HL-60 (cell line): ENCODE results near the gene RAB8B.

ENCODE experiments used
- DNase-seq, 2 experiments: peaks; one replicate each; pipeline ENCODE4 v3.0.0-alpha.2; 2010 to 2020; ENCODE audit warnings: low read depth in 1 of 2, low spot score in 1 of 2
- H3K27ac ChIP-seq: fragments of 250-450 bp; sonication (Bioruptor Pico); replicated peaks from 2 replicates; pipeline ENCODE4 v1.5.1; 2020; ENCODE audit warnings: mild to moderate bottlenecking, moderate library complexity
- H3K27me3 ChIP-seq: fragments of 250-450 bp; sonication (Bioruptor Pico); 2 replicates; pipeline ENCODE4 v1.5.1; 2021; ENCODE audit warnings: mild to moderate bottlenecking, moderate library complexity; ENCODE audit not compliant: insufficient read depth, poor library complexity, severe bottlenecking
- H3K4me3 ChIP-seq: replicated peaks from 2 replicates; pipeline ENCODE4 v1.5.1; 2011; ENCODE audit warnings: mild to moderate bottlenecking, control low read depth, low read length; ENCODE audit not compliant: insufficient read depth
- CTCF ChIP-seq: IDR thresholded peaks from one replicate; pipeline ENCODE4 v1.5.1; 2011; ENCODE audit warnings: low read length, control low read depth, inconsistent platforms; ENCODE audit not compliant: insufficient read depth
- GABPA ChIP-seq: IDR thresholded peaks from 2 replicates; pipeline ENCODE4 v1.6.1; 2012; ENCODE audit warnings: low read depth
- POLR2AphosphoS5 ChIP-seq: IDR thresholded peaks from 2 replicates; pipeline ENCODE4 v1.6.1; 2012; ENCODE audit warnings: low read depth
- SPI1 ChIP-seq: IDR thresholded peaks from 2 replicates; pipeline ENCODE4 v1.6.1; 2012; ENCODE audit warnings: low read depth, mild to moderate bottlenecking, borderline replicate concordance
- TF ChIP-seq, protein P1 (sequence below): IDR thresholded peaks from 2 replicates; pipeline ENCODE4 v1.6.1; 2012; ENCODE audit warnings: low read depth; ENCODE audit not compliant: insufficient replicate concordance

RAB8B gene

GRCh38 chr15:63277038-63277892 is 87.9 kb downstream of the RAB8B start, which contains the start of gene APH1B:
Gene APH1B (plus strand): TSS chr15:63277605. CDS start chr15:63277624, 19 bp downstream.
- Histone ChIP-seq H3K4me3 (peak within 1 kb of the TSS; percentile 70), H3K27me3 (no peaks in the 10 kb centered on the region), H3K27ac (peak within 1 kb of the TSS; percentile 79)
- peak; percentile 76 to 77 for DNase-seq
- TF ChIP-seq GABPA (no peak), SPI1 (no peak), CTCF (no peak), POLR2AphosphoS5 (peak; percentile 68; the same call in 1 of the 2 replicates)
- TF ChIP-seq, protein P1, sequence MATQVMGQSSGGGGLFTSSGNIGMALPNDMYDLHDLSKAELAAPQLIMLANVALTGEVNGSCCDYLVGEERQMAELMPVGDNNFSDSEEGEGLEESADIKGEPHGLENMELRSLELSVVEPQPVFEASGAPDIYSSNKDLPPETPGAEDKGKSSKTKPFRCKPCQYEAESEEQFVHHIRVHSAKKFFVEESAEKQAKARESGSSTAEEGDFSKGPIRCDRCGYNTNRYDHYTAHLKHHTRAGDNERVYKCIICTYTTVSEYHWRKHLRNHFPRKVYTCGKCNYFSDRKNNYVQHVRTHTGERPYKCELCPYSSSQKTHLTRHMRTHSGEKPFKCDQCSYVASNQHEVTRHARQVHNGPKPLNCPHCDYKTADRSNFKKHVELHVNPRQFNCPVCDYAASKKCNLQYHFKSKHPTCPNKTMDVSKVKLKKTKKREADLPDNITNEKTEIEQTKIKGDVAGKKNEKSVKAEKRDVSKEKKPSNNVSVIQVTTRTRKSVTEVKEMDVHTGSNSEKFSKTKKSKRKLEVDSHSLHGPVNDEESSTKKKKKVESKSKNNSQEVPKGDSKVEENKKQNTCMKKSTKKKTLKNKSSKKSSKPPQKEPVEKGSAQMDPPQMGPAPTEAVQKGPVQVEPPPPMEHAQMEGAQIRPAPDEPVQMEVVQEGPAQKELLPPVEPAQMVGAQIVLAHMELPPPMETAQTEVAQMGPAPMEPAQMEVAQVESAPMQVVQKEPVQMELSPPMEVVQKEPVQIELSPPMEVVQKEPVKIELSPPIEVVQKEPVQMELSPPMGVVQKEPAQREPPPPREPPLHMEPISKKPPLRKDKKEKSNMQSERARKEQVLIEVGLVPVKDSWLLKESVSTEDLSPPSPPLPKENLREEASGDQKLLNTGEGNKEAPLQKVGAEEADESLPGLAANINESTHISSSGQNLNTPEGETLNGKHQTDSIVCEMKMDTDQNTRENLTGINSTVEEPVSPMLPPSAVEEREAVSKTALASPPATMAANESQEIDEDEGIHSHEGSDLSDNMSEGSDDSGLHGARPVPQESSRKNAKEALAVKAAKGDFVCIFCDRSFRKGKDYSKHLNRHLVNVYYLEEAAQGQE: no peak

GRCh38 chr15:63277893-63278456 is 88.6 kb downstream of the RAB8B start:
- peak overlapping the region; percentile 70 for H3K4me3 ChIP-seq
- H3K27ac ChIP-seq: peak overlapping the region; percentile 79
- no peak for DNase-seq
- H3K27me3 ChIP-seq: no peaks in the 10 kb centered on the region
- no peak for TF ChIP-seq CTCF
- TF ChIP-seq GABPA: no peak
- no peak for TF ChIP-seq SPI1
- TF ChIP-seq POLR2AphosphoS5: no peak
- TF ChIP-seq, protein P1: no peak

GRCh38 chr15:63283126-63283525 is 93.7 kb downstream of the RAB8B start:
- no peak overlapping the region for H3K4me3 ChIP-seq
- peak; percentile 65 to 92 for DNase-seq
- TF ChIP-seq CTCF: no peak
- TF ChIP-seq, protein P1: peak; percentile 30
- TF ChIP-seq SPI1: no peak; the same call in 1 of the 2 replicates
- peak; percentile 70 for TF ChIP-seq GABPA
- peak; percentile 48; the same call in 1 of the 2 replicates for TF ChIP-seq POLR2AphosphoS5
- no peaks in the 10 kb centered on the region for H3K27me3 ChIP-seq
- peak overlapping the region; percentile 62 for H3K27ac ChIP-seq
